Heart left ventricle (tissue), 16 donors: ENCODE results near the gene PDX1. TPM values are rescaled to one million over a fixed set of nuclear protein-coding genes. Genes with fewer than 3 reads are reported as not detected.

Experiments used
- ATAC-seq, 4 donors: fragments of 200-7000 bp; cut with Tn5 transposase; one replicate each; pipeline ENCODE4 v1.9.1; 2020 to 2022; ENCODE audit warnings: moderate library complexity in 4 of 4, mild to moderate bottlenecking in 3 of 4, moderate number of reproducible peaks in 1 of 4
- DNase-seq, 5 donors: peaks; one replicate each; pipeline ENCODE4 v3.0.0-alpha.2; 2020
- H3K27ac ChIP-seq, 12 donors: fragments of 200-600 bp; sonication (generic) in 4 of 12; one replicate each; pipeline versions ENCODE4 v1.5.0 to v1.8.0; 2016 to 2022; ENCODE audit warnings: mild to moderate bottlenecking in 2 of 12
- H3K27me3 ChIP-seq, 9 donors: fragments of 200-600 bp; sonication (generic) in 2 of 9; one replicate each; pipeline versions ENCODE4 v1.5.1 to v1.8.0; 2016 to 2022; ENCODE audit warnings: mild to moderate bottlenecking in 3 of 9
- H3K36me3 ChIP-seq, 9 donors: fragments of 200-600 bp; sonication (generic) in 2 of 9; one replicate each; pipeline versions ENCODE4 v1.5.0 to v1.8.0; 2018 to 2022; ENCODE audit warnings: mild to moderate bottlenecking in 2 of 9
- H3K4me1 ChIP-seq, 12 donors: fragments of 200-600 bp; sonication (generic) in 4 of 12; one replicate each; pipeline versions ENCODE4 v1.5.0 to v1.8.0; 2016 to 2022; ENCODE audit warnings: mild to moderate bottlenecking in 3 of 12
- H3K4me3 ChIP-seq, 12 donors: fragments of 200-600 bp; sonication (generic) in 4 of 12; one replicate each; pipeline versions ENCODE4 v1.5.0 to v1.8.0; 2017 to 2022; ENCODE audit warnings: mild to moderate bottlenecking in 9 of 12, moderate library complexity in 4 of 12
- H3K9me3 ChIP-seq, 12 donors: fragments of 200-600 bp; sonication (generic) in 4 of 12; one replicate each; pipeline versions ENCODE4 v1.5.0 to v1.8.0; 2016 to 2022; ENCODE audit warnings: mild to moderate bottlenecking in 1 of 12
- POLR2A ChIP-seq, 2 donors: fragments of 450-650 bp; IDR thresholded peaks; one replicate each; pipeline ENCODE4 v1.6.1; 2017; ENCODE audit warnings: antibody characterized with exemption in 2 of 2, mild to moderate bottlenecking in 2 of 2, moderate library complexity in 2 of 2
- WGBS, 4 donors: extraction: QIAGEN DNeasy Blood & Tissue Kit in 2 of 4; methylation state at CpG; one replicate each; pipeline versions ENCODE4 v1.1.5 to v1.1.7; 2013 to 2018; 5-methylcytosine and 5-hydroxymethylcytosine counted together
- intact Hi-C, 10 donors: fragments of 100-400 bp; cut with DNase I; formaldehyde crosslinking; loops; one replicate each; pipeline versions ENCODE4 v1.11.1 to v1.14.2; 2022
- polyA plus RNA-seq, 2 donors: library from polyadenylated mRNA; stranded (reverse); fragments of 200-250 nt; gene quantifications; one replicate each; pipeline ENCODE4 v1.2.3, GENCODE V29; 2013
- total RNA-seq, 9 donors: library from RNA; depleted of rRNA in 2 of 9; stranded (reverse); fragments of >200 nt in 2 of 9; fragmentation: NEBNext Ultra II Directional in 3 of 9; extraction: Animal tissue kit (Norgen Biotek cat#: 25700) in 3 of 9; gene quantifications; one replicate each; pipeline versions ENCODE4 v1.1.0 to v1.2.4, GENCODE V29; 2016 to 2023
- TF ChIP-seq, protein P1 (sequence below), 12 donors: fragments of 200-600 bp; sonication (generic) in 4 of 12; IDR thresholded peaks; one replicate each; pipeline versions ENCODE4 v1.5.0 to v1.8.0; 2018 to 2022; ENCODE audit warnings: antibody characterized with exemption in 12 of 12, mild to moderate bottlenecking in 5 of 12
- donor health status: ischemic (EF 13 %, LVEDD 7.1; RV severe dilation, severe dysfunction).
- donor health status: healthy with polysubstance abuse.
- donor health status: DM: no; HTN: yes; CAD: no.
- donor health status: DM: no; HTN: no; CAD: no.
- donor health status: ischemic (EF 25% LVEDD 6.9; RV normal size, moderate dysfunction).
- donor health status: ischemic (EF 25% LVEDD 5.7; RV mildly dilated, moderate dysfunction).
- donor health status: healthy.
- donor health status: DM: yes; HTN: yes; CAD: no.
- donor health status: ischemic (EF 35%, LVEDD 5.7; RV mildly dilated, moderate dysfunction).
- donor health status: nonischemic (EF 11% LVEDD 7.7; RV severe dilation, severe dysfunction).
- donor health status: DM: yes; HTN: yes; CAD: no.
- donor health status: PGD.
- donor health status: ischemic (EF 29% LVEDD 5.4; RV normal size, mild dysfunction).
- donor health status: nonischemic (EF 23%, LVEDD 6.1; RV moderate dilation, normal function).

The PDX1 gene
- total and polyA plus RNA-seq, 11 donors = not detected

DNA sequence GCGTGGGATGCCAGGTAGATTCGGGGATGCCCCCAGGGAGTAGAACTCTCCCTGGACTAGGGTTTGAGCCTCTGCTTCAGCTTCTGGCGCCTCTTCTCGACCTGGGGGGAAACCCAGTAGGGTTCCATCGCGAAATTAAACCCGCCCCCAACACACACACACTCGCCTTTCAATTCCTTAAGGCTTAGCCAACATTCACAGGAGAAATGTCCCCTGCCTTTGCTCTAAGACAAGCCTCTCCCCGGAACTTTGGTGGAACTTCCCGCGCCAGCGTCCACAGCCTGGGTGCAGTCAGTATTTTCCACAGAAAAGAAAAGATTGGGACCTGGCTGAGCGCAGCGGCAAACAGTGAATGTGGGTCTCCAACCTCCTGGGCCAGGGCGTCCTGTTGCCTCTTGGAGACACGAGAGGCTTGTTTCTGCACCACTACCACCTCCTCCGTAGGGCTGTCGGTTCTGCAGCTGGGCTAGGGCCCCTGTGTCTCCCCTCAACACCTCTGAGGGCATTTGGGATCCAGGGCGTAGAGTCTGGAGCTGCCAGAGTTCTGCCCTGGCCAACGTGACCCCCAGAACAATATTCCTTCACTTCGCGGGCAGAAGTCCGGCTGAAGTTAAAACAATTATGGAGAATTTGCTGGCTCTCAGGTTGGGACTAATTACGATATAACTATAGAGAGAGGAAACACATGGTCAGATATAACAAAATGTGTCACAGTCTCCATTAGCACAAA, 3.2 kb downstream of the PDX1 start:
- TF ChIP-seq, protein P1, sequence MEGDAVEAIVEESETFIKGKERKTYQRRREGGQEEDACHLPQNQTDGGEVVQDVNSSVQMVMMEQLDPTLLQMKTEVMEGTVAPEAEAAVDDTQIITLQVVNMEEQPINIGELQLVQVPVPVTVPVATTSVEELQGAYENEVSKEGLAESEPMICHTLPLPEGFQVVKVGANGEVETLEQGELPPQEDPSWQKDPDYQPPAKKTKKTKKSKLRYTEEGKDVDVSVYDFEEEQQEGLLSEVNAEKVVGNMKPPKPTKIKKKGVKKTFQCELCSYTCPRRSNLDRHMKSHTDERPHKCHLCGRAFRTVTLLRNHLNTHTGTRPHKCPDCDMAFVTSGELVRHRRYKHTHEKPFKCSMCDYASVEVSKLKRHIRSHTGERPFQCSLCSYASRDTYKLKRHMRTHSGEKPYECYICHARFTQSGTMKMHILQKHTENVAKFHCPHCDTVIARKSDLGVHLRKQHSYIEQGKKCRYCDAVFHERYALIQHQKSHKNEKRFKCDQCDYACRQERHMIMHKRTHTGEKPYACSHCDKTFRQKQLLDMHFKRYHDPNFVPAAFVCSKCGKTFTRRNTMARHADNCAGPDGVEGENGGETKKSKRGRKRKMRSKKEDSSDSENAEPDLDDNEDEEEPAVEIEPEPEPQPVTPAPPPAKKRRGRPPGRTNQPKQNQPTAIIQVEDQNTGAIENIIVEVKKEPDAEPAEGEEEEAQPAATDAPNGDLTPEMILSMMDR (IDR thresholded peaks at IDR 0.05) = no peak
- no peak for TF ChIP-seq POLR2A (IDR thresholded peaks at IDR 0.05)
- intact Hi-C loops = loop anchor here in 2 of 10 donors (5.0 to 10.0 kb wide), 2 partner anchors 44 to 1628 kb away; partner anchors contain the start of gene CDX2 (in 1 of the 2)
- Histone ChIP-seq H3K27ac (no peak overlapping the region), H3K27me3 (peaks cover 88 to 100% (median 98%) of the 10 kb centered on the region in 9 donors), H3K4me1 (peaks cover 0 to 42% (median 18%) of the 10 kb centered on the region in 12 donors), H3K36me3 (no peaks in the 10 kb centered on the region), H3K4me3 (no peak overlapping the region), H3K9me3 (no peaks in the 10 kb centered on the region)
- WGBS, 4 donors = 4 to 7% (median 5%) methylated on average over 16 to 24 of the region's 24 CpGs
- no peak for DNase-seq
- ATAC-seq = no peak

DNA sequence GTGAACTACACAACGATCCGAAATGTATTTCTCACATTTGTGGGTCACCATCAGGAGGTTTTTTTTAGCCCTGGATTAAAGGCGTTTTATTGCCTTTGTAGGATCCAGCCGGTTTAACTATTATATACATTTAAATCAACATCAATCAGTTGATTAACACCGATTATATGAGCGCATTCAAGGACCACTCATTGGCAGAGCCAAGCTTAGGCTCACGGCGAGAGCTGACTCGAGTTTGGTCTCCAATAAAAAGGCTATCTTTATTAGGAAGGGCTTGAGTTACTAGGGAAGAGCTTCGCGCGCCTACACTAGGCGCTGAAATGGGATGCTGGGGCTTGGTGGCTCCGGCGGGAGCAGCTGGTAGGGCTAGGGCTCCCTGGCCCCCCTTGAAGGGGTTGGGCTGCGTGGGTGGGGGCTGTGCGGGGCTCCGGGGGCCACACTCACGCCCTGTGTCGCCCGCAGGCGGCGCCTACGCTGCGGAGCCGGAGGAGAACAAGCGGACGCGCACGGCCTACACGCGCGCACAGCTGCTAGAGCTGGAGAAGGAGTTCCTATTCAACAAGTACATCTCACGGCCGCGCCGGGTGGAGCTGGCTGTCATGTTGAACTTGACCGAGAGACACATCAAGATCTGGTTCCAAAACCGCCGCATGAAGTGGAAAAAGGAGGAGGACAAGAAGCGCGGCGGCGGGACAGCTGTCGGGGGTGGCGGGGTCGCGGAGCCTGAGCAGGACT, 4.2 kb downstream of the PDX1 start:
- DNase-seq = no peak
- Histone ChIP-seq H3K27ac (no peak overlapping the region), H3K4me1 (peaks cover 0 to 43% (median 18%) of the 10 kb centered on the region in 12 donors), H3K27me3 (peaks cover 84 to 100% (median 98%) of the 10 kb centered on the region in 9 donors), H3K9me3 (no peaks in the 10 kb centered on the region), H3K4me3 (no peak overlapping the region), H3K36me3 (no peaks in the 10 kb centered on the region)
- WGBS, 4 donors = 2 to 4% (median 2%) methylated on average over 37 to 48 of the region's 48 CpGs
- no peak for ATAC-seq
- TF ChIP-seq, protein P1 (IDR thresholded peaks at IDR 0.05) = no peak
- TF ChIP-seq POLR2A (IDR thresholded peaks at IDR 0.05) = no peak
- intact Hi-C loops = loop anchor here in 2 of 10 donors (5.0 to 10.0 kb wide), 2 partner anchors 43 to 1629 kb away; partner anchors contain the start of gene CDX2 (in 1 of the 2)

DNA sequence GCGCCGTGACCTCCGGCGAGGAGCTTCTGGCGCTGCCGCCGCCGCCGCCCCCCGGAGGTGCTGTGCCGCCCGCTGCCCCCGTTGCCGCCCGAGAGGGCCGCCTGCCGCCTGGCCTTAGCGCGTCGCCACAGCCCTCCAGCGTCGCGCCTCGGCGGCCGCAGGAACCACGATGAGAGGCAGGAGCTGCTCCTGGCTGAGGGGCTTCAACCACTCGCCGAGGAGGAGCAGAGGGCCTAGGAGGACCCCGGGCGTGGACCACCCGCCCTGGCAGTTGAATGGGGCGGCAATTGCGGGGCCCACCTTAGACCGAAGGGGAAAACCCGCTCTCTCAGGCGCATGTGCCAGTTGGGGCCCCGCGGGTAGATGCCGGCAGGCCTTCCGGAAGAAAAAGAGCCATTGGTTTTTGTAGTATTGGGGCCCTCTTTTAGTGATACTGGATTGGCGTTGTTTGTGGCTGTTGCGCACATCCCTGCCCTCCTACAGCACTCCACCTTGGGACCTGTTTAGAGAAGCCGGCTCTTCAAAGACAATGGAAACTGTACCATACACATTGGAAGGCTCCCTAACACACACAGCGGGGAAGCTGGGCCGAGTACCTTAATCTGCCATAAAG, 4.8 kb downstream of the PDX1 start:
- DNase-seq (no peak), ATAC-seq (no peak)
- H3K4me1 ChIP-seq = peaks cover 0 to 40% (median 17%) of the 10 kb centered on the region in 12 donors
- intact Hi-C loops = loop anchor here in 3 of 10 donors (5.0 to 10.0 kb wide), 3 partner anchors 43 to 1630 kb away; partner anchors contain the start of gene CDX2 (in 1 of the 3)
- H3K4me3 ChIP-seq = no peak overlapping the region
- 3 to 5% (median 4%) methylated on average over 15 to 46 of the region's 46 CpGs for WGBS, 4 donors
- no peaks in the 10 kb centered on the region for H3K9me3 ChIP-seq
- H3K27me3 ChIP-seq = peaks cover 79 to 100% (median 98%) of the 10 kb centered on the region in 9 donors
- no peaks in the 10 kb centered on the region for H3K36me3 ChIP-seq
- H3K27ac ChIP-seq = no peak overlapping the region
- TF ChIP-seq, protein P1 (IDR thresholded peaks at IDR 0.05) = no peak
- TF ChIP-seq POLR2A (IDR thresholded peaks at IDR 0.05) = no peak
